Neural cell (in vitro differentiated cells): ENCODE measurements around the gene SPSB4. TPM values are rescaled to one million over a fixed set of nuclear protein-coding genes. Genes with fewer than 3 reads are reported as not detected.

Source experiments
- H2AFZ ChIP-seq: fragments of 200-600, 300-800 bp; sonication (generic), shearing (Covaris generic); 2 replicates; pipeline ENCODE4 v1.6.0; 2014; ENCODE audit warnings: low read depth, mild to moderate bottlenecking, antibody characterized with exemption, low read length, moderate library complexity
- H3F3A ChIP-seq: fragments of 200-600 bp; shearing (Covaris generic); 2 replicates; pipeline ENCODE4 v1.6.1; 2016; ENCODE audit warnings: mild to moderate bottlenecking, moderate library complexity, mixed read lengths, antibody characterized with exemption, low read length; ENCODE audit not compliant: insufficient read depth, poor library complexity, severe bottlenecking
- H3K27ac ChIP-seq: fragments of 200-600, 300-800 bp; sonication (generic), shearing (Covaris generic); 2 replicates; pipeline ENCODE4 v1.5.1; 2014; ENCODE audit warnings: mild to moderate bottlenecking, low read length, moderate library complexity
- H3K27me3 ChIP-seq: fragments of 300-800, 200-600 bp; sonication (generic), shearing (Covaris generic); 2 replicates; pipeline ENCODE4 v1.6.0; 2014; ENCODE audit warnings: mild to moderate bottlenecking, low read depth, low read length, moderate library complexity; ENCODE audit not compliant: insufficient read depth
- H3K36me3 ChIP-seq: fragments of 300-800, 200-600 bp; sonication (generic), shearing (Covaris generic); 2 replicates; pipeline ENCODE4 v1.5.1; 2014; ENCODE audit warnings: mild to moderate bottlenecking, antibody characterized with exemption, low read length, moderate library complexity; ENCODE audit not compliant: insufficient read depth
- H3K4me2 ChIP-seq: fragments of 300-800, 200-600 bp; sonication (generic), shearing (Covaris generic); 2 replicates; pipeline ENCODE4 v1.6.0; 2014; ENCODE audit warnings: mild to moderate bottlenecking, low read length
- H3K4me3 ChIP-seq: fragments of 300-800, 200-600 bp; sonication (generic), shearing (Covaris generic); 2 replicates; pipeline ENCODE4 v1.5.1; 2014; ENCODE audit warnings: mild to moderate bottlenecking, low read length, moderate library complexity
- H3K79me2 ChIP-seq: fragments of 200-600 bp; shearing (Covaris generic); replicated peaks from 2 replicates; pipeline ENCODE4 v1.6.0; 2014; ENCODE audit warnings: mild to moderate bottlenecking, low read length, moderate library complexity; ENCODE audit not compliant: insufficient read depth
- H3K9ac ChIP-seq: fragments of 300-800, 200-600 bp; sonication (generic), shearing (Covaris generic); 2 replicates; pipeline ENCODE4 v1.6.1; 2016; ENCODE audit warnings: mild to moderate bottlenecking, low read length, mixed read lengths
- H3K9me2 ChIP-seq: fragments of 200-600 bp; shearing (Covaris generic); 2 replicates; pipeline ENCODE4 v1.6.1; 2016; ENCODE audit warnings: mild to moderate bottlenecking, low read length, mixed read lengths; ENCODE audit not compliant: insufficient read depth
- H3K9me3 ChIP-seq: fragments of 200-600, 300-800 bp; sonication (generic), shearing (Covaris generic); 2 replicates; pipeline ENCODE4 v1.6.1; 2016; ENCODE audit warnings: mild to moderate bottlenecking, mixed run types, low read length, moderate library complexity, mixed read lengths
- H4K20me1 ChIP-seq: fragments of 200-600 bp; shearing (Covaris generic); 2 replicates; pipeline ENCODE4 v1.6.1; 2016; ENCODE audit warnings: mild to moderate bottlenecking, mixed run types; ENCODE audit not compliant: insufficient read depth
- EP300 ChIP-seq: fragments of 450-650 bp; conservative IDR thresholded peaks from 2 replicates; pipeline ENCODE4 v1.6.1; 2014; ENCODE audit warnings: antibody characterized with exemption, mild to moderate bottlenecking, moderate library complexity; ENCODE audit not compliant: poor library complexity, severe bottlenecking
- EZH2 ChIP-seq: fragments of 200-600, 300-800 bp; shearing (Covaris generic), sonication (generic); IDR thresholded peaks from 2 replicates; pipeline ENCODE4 v1.6.1; 2014; ENCODE audit warnings: antibody characterized with exemption, low read length, borderline replicate concordance, mild to moderate bottlenecking; ENCODE audit not compliant: insufficient read depth, poor library complexity, severe bottlenecking
- MXI1 ChIP-seq: fragments of 450-650 bp; conservative IDR thresholded peaks from 2 replicates; pipeline ENCODE4 v1.6.1; 2014; ENCODE audit warnings: antibody characterized with exemption, mild to moderate bottlenecking; ENCODE audit not compliant: poor library complexity, severe bottlenecking
- POLR2AphosphoS5 ChIP-seq: IDR thresholded peaks from 2 replicates; pipeline ENCODE4 v1.6.1; 2012
- RAD21 ChIP-seq: fragments of 450-650 bp; conservative IDR thresholded peaks from 2 replicates; pipeline ENCODE4 v1.6.1; 2014; ENCODE audit warnings: antibody characterized with exemption, mild to moderate bottlenecking, moderate library complexity
- SMC3 ChIP-seq: fragments of 450-650 bp; conservative IDR thresholded peaks from 2 replicates; pipeline ENCODE4 v1.6.1; 2014; ENCODE audit warnings: antibody characterized with exemption, mild to moderate bottlenecking, moderate library complexity; ENCODE audit not compliant: poor library complexity
- TAF1 ChIP-seq: IDR thresholded peaks from 2 replicates; pipeline ENCODE4 v1.6.1; 2012; ENCODE audit warnings: low read depth
- polyA plus RNA-seq: library from polyadenylated mRNA; depleted of rRNA; stranded (reverse); fragments of >200 nt; gene quantifications from 2 replicates; pipeline ENCODE4 v1.2.3, GENCODE V29; 2014
- TF ChIP-seq, protein P1 (sequence below): fragments of 450-650 bp; IDR thresholded peaks from 2 replicates; pipeline ENCODE4 v1.5.1; 2014; ENCODE audit warnings: antibody characterized with exemption, mild to moderate bottlenecking, moderate library complexity; ENCODE audit not compliant: poor library complexity, severe bottlenecking
- TF ChIP-seq, protein P2 (sequence below): IDR thresholded peaks from 2 replicates; pipeline ENCODE4 v1.6.1; 2012; ENCODE audit warnings: borderline replicate concordance

Gene SPSB4
- polyA plus RNA-seq, 1 donor from 2014 or later: 6.1 TPM

- H3K4me2 ChIP-seq: no peak overlapping the region
Measured at GRCh38 chr3:141122455-141123030, 71.4 kb downstream of the SPSB4 start.

DNA sequence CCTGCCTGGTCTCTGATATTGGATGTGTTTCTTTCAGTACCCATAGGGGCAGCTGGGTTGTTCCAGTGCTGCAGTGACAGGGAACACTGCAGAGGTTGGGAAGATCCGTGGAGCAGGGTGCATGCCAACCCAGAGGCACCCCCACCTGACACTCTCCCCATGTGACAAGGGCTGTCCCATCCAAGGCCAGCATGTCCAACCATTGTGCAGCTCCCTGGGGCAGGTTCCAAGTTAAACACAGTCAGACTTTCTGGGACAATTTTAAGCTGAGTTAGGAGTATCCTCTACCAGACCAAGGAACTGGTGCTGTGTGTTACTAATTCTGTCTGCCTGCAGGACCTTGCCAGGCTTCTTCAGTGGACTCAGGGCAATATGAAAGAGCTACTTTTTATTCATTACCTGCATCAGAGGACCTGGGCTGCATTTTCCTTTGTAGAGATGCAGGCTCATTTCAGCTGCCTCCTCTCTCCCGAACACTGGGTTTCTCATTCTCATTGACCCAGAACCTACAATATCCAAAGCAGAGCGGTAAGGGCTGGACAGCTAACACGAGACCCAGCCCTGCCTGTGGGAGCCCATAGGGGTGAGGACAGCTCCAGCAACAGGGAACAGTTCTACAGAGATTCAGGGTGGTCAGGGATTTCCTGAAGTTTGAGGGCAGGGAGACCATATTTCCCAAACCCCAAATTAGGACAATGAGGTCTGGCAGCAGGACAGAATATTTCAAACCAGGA, 72.7 kb downstream of the SPSB4 start:
- no peaks in the 10 kb centered on the region for H3K79me2 ChIP-seq
- H3K4me3 ChIP-seq: no peak overlapping the region
- TF ChIP-seq EP300 (no peak), POLR2AphosphoS5 (no peak), SMC3 (no peak), TAF1 (no peak)
- TF ChIP-seq, protein P1, sequence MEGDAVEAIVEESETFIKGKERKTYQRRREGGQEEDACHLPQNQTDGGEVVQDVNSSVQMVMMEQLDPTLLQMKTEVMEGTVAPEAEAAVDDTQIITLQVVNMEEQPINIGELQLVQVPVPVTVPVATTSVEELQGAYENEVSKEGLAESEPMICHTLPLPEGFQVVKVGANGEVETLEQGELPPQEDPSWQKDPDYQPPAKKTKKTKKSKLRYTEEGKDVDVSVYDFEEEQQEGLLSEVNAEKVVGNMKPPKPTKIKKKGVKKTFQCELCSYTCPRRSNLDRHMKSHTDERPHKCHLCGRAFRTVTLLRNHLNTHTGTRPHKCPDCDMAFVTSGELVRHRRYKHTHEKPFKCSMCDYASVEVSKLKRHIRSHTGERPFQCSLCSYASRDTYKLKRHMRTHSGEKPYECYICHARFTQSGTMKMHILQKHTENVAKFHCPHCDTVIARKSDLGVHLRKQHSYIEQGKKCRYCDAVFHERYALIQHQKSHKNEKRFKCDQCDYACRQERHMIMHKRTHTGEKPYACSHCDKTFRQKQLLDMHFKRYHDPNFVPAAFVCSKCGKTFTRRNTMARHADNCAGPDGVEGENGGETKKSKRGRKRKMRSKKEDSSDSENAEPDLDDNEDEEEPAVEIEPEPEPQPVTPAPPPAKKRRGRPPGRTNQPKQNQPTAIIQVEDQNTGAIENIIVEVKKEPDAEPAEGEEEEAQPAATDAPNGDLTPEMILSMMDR: no peak
- H3K27me3 ChIP-seq: no peaks in the 10 kb centered on the region
- no peak overlapping the region for H2AFZ ChIP-seq
- H3K4me2 ChIP-seq: no peak overlapping the region
- H4K20me1 ChIP-seq: no peaks in the 10 kb centered on the region
- no peak overlapping the region for H3K9ac ChIP-seq
- H3K9me3 ChIP-seq: no peaks in the 10 kb centered on the region
- no peaks in the 10 kb centered on the region for H3K9me2 ChIP-seq
- no peak overlapping the region for H3K27ac ChIP-seq
- no peaks in the 10 kb centered on the region for H3K36me3 ChIP-seq
- no peaks in the 10 kb centered on the region for H3F3A ChIP-seq

More at GRCh38 chr3:141122455-141123030, 71.4 kb downstream of the SPSB4 start:
- Histone ChIP-seq H3K9me2 (no peaks in the 10 kb centered on the region), H3K36me3 (no peaks in the 10 kb centered on the region), H3K9ac (no peak overlapping the region), H3K79me2 (no peaks in the 10 kb centered on the region), H3K27me3 (no peaks in the 10 kb centered on the region), H3K4me3 (no peak overlapping the region), H3K27ac (no peak overlapping the region), H3F3A (no peaks in the 10 kb centered on the region), H4K20me1 (no peaks in the 10 kb centered on the region), H2AFZ (no peak overlapping the region), H3K9me3 (no peaks in the 10 kb centered on the region)
- TF ChIP-seq POLR2AphosphoS5 (no peak), RAD21 (no peak), MXI1 (no peak), EZH2 (no peak), SMC3 (no peak), EP300 (no peak), TAF1 (no peak)
- TF ChIP-seq, protein P2, sequence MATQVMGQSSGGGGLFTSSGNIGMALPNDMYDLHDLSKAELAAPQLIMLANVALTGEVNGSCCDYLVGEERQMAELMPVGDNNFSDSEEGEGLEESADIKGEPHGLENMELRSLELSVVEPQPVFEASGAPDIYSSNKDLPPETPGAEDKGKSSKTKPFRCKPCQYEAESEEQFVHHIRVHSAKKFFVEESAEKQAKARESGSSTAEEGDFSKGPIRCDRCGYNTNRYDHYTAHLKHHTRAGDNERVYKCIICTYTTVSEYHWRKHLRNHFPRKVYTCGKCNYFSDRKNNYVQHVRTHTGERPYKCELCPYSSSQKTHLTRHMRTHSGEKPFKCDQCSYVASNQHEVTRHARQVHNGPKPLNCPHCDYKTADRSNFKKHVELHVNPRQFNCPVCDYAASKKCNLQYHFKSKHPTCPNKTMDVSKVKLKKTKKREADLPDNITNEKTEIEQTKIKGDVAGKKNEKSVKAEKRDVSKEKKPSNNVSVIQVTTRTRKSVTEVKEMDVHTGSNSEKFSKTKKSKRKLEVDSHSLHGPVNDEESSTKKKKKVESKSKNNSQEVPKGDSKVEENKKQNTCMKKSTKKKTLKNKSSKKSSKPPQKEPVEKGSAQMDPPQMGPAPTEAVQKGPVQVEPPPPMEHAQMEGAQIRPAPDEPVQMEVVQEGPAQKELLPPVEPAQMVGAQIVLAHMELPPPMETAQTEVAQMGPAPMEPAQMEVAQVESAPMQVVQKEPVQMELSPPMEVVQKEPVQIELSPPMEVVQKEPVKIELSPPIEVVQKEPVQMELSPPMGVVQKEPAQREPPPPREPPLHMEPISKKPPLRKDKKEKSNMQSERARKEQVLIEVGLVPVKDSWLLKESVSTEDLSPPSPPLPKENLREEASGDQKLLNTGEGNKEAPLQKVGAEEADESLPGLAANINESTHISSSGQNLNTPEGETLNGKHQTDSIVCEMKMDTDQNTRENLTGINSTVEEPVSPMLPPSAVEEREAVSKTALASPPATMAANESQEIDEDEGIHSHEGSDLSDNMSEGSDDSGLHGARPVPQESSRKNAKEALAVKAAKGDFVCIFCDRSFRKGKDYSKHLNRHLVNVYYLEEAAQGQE: no peak
- TF ChIP-seq, protein P1: no peak
